Measurements from ENCODE around the gene INHA. TPM values are rescaled to one million over a fixed set of nuclear protein-coding genes. Genes with fewer than 3 reads are reported as not detected.

The INHA gene
- total RNA-seq, 2 experiments from 2014 or later, result not detected

GRCh38 chr2:219624565-219624964 lies 52.5 kb downstream of the INHA start:
- POLR2A ChIA-PET, result no interaction called here
- CTCF ChIA-PET, result no interaction called here
- Mint-ChIP-seq H3K27me3 (peaks cover 12% of the 10 kb centered on the region), H3K4me1 (ENCODE audit: low read depth) (peaks cover 4% of the 10 kb centered on the region), H3K27ac (no peak overlapping the region), H3K36me3 (no peaks in the 10 kb centered on the region), H3K4me3 (no peak overlapping the region), H3K9me3 (no peaks in the 10 kb centered on the region)
- no peak for DNase-seq
- intact Hi-C loops (cut with micrococcal nuclease), result no loop called here

GRCh38 chr2:219625179-219625578 lies 53.1 kb downstream of the INHA start:
- H3K4me3 Mint-ChIP-seq, result no peak overlapping the region
- POLR2A ChIA-PET, result no interaction called here
- CTCF ChIA-PET, result no interaction called here
- H3K27me3 Mint-ChIP-seq, result peaks cover 12% of the 10 kb centered on the region
- no peaks in the 10 kb centered on the region for H3K9me3 Mint-ChIP-seq
- intact Hi-C loops (cut with micrococcal nuclease), result no loop called here
- no peak overlapping the region for H3K27ac Mint-ChIP-seq
- no peaks in the 10 kb centered on the region for H3K36me3 Mint-ChIP-seq
- H3K4me1 Mint-ChIP-seq (ENCODE audit: low read depth), result peaks cover 4% of the 10 kb centered on the region
- no peak for DNase-seq

Small RNA genes within 50 kb of the gene (microRNA-seq; reads per million reads assigned to microRNA genes)
- gene MIR3132 (ENCODE audit: borderline microRNAs expressed, borderline number of aligned reads, borderline replicate concordance), result not detected

Other genes with a start within 250 kb of the INHA start
- not detected for gene RESP18, start 239.6 kb upstream of the INHA start, total RNA-seq
- 10 to 100 TPM; 71.6 to 74.2 TPM for gene DNPEP, start 184.4 kb upstream of the INHA start, total RNA-seq
- not detected for gene DES, start 153.9 kb upstream of the INHA start, total RNA-seq
- gene SPEG, start 137.5 kb upstream of the INHA start, total RNA-seq, result 1 to 10 TPM; 1.1 to 1.7 TPM
- gene GMPPA, start 73.4 kb upstream of the INHA start, total RNA-seq, result 10 to 100 TPM; 37.1 to 37.4 TPM
- gene ASIC4, start 57.8 kb upstream of the INHA start, total RNA-seq, result under 1 TPM in 1 of 2 experiments, not detected in 1; 0.07 TPM
- 10 to 100 TPM; 19.9 to 21.0 TPM for gene CHPF, start 28.5 kb upstream of the INHA start, total RNA-seq
- 1 to 10 TPM; 2.6 to 4.4 TPM for gene TMEM198, start 28.3 kb upstream of the INHA start, total RNA-seq
- under 1 TPM; 0.83 to 0.94 TPM for gene OBSL1, start 771 bp upstream of the INHA start, total RNA-seq
- 10 to 100 TPM; 28.7 to 28.9 TPM for gene STK11IP, start 25.5 kb downstream of the INHA start, total RNA-seq
- not detected for gene SLC4A3, start 55.3 kb downstream of the INHA start, total RNA-seq